HG03196 (cell line): ENCODE data around the gene RAF1.
"Not testable (repeated sequence)": the region's sequence is repeated elsewhere in the genome, so short reads cannot be mapped to it uniquely, and the experiment has no call there.

Source experiments
- ATAC-seq: cut with Tn5 transposase; IDR thresholded peaks from one replicate; pipeline ENCODE4 v1.9.1; 2021; ENCODE audit not compliant: unreplicated experiment

The RAF1 gene

DNA sequence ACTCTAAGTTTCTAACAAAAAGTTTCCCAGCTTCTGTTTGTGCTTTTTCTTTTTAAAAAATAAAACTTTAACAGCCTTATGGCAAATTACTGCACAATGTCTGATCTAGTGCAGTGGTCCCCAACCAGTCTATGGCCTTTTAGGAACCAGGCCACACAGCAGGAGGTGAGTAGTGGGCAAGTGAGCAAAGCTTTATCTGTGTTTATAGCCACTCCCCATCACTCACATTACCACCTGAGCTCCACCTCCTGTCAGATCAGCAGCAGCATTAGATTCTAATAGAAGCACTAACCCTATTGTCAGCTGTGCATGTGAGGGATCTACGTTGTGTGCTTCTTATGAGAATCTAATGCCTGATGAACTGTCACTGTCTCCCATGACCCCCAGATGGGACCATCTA, 101.5 kb downstream of the RAF1 start:
- no peak for ATAC-seq

DNA sequence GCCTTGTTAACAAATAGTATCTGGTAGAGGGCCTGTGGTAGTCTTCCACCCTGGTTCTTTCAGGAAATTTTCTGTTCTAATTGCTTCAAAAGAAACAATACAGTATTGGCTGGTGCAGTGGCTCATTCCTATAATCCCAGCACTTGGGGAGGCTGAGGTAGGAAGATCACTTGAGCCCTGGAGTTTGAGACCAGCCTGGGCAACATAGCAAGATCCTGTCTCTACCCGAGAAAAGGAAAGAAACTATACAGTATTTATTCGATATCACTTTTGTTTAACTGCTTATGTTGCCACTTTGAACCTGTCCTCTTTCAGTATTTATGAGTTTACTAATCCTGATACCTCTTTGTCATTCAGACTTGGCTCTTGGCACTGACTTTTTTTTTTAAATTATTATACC, 102.5 kb downstream of the RAF1 start:
- ATAC-seq: no peak

DNA sequence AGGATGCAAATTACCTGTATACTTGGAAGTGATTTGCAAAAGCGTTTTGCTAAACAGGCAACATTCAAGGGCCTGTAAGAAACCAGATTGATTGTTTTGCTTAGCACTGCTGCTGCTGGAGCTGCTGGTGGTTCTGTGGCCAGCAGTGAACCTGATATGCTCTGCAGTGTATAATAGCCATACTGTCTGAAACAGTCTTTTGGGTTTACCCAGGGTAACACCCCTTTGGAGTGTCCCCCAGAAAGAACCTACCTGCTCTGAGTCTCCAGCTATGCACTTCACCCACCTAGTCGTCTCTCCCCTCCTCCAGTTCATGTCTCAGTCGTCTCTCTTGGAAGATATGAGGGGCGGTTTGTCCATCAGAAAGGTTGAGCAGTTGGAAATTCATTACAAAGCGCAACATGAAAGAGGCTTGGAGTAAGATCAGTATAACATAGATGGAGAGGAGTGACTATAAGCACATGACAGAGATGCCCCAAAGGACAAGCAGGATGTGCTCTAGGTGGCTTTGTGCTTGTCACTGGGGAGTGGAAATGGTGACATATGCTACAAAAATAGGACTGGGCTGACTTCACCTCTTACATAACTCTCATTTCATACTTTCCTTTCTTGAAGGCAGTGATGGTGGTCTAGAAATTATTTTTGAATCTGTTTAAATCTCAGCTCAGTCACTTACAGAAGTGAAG, 103.3 kb downstream of the RAF1 start:
- ATAC-seq: peak; percentile 34

DNA sequence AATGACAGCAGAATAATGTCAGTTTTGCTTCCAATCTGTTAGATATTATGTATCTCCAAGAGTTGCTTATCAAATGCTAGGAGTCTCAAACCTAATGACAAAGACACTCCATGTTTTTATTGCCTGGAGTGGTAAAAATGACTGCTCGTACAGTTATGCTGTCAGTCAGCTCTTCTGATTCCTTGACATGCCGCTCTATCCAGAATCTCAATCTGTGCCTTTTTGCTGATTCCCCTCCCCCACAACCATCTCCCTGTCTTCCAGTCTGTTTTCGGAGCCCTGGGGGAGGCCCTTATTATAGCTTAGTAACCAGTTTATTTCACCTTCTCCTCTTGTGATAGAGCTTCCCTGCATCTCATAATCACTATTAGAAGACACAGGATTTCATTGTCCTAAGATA, 104.4 kb downstream of the RAF1 start:
- ATAC-seq: no peak

DNA sequence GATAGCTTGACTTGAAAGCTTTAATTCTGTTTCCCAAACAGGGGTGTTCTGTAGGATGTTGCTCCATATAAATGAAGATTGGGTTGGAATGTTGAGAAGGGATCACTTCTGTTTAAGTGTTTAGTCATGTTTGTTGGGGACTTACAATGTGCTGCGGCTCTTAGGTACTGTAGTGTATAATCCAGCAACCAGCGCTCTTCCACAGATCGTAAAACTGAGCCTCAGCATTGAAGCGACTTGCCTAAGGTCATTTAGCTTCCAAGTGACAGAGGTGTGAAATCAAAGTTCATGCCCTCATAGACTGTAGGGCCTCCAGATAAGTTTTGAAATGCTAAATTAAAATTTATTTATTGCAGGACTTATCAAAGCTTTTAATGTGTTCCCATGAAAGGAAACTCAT, 105.2 kb downstream of the RAF1 start:
- ATAC-seq: no peak

DNA sequence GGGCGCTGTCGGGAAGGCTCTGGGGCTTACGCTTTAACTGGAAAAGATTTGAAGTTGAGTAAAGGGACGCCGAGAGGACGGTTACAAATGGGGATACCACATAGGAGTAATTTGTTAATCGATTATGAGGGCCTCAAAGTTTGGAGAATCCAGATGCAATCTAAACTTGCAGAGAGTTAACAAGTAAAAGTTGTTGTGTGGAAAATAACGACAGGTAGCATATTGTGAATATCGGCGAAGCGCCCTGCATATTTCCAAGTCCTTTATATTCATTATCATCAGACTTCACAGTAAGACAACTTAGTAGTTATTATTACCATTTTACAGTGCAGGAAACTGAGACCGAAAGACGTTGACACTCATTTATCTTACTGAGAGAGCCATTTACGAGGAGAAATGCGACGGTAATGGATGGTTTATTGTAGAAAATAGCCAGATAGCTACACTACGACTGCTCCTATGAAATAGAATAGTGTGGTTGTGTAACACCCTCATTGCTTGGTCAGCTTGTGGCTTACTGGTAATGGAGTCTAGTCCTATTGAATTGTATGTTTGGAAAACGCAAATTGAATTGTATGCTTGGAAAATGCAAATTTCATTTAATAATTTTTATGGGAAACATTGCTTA, 106.3 kb downstream of the RAF1 start:
- ATAC-seq: no peak

DNA sequence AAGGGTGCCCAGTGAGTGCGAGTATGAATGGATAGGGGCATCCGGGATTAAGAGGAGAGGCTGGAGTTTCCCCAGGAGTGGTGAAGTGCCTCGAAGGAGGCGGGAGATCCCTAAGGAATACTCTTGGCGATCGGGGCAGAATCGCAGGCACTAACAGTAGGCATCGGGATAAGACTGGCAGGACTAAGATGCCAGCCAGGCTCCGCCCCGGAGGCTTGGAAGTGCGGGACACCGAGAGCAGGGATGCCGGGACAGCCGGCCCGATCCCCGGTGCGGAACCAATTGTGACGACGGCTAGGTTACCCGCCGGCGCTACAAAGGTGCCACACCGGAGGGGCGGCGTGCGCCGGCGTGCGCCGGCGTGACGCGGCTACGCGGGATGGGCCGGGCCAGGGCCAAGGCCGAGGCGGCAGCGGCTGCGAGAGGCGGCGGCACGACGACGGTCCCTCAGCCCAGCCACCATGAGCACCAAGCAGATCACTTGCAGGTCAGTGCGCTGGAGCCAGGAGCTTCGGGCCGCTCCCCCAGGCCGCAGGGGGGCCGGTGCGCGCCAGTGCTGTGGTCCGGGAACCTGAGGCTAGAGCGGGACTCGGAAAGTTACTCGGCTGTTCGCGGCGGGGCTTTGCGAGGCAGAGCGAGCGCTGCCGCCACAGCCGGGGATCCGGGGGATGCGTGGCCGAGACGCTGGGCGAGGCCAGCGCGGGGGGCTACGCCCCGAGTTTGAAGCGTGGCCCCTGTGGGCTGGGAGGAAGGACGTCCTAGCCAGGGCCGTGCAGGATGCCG, 107.0 kb downstream of the RAF1 start, which contains the start of gene MKRN2:
Gene MKRN2, plus strand, starts transcription at position 398 of the 783 bp plus-strand sequence. Its CDS starts 64 bp downstream, at position 462.
- peak; percentile 82 for ATAC-seq

DNA sequence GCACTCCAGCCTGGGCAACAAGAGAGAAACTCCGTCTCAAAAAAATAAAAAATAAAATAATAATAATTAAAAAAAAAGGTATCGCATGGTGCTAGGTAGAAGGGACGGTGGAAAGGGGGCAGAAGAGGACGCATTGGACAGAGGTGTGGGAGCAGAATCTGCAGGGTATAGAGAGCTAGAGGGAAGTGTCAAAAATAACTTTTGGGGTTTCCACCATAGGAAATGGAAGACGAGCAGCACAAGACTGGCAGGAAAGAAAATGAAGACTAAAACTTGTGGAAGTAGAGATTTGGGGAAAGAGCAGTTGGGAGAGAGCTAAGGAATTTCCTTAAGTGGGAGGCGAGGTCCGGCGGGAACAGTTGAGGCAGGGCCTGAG, 107.6 kb downstream of the RAF1 start:
- peak; percentile 0 for ATAC-seq

DNA sequence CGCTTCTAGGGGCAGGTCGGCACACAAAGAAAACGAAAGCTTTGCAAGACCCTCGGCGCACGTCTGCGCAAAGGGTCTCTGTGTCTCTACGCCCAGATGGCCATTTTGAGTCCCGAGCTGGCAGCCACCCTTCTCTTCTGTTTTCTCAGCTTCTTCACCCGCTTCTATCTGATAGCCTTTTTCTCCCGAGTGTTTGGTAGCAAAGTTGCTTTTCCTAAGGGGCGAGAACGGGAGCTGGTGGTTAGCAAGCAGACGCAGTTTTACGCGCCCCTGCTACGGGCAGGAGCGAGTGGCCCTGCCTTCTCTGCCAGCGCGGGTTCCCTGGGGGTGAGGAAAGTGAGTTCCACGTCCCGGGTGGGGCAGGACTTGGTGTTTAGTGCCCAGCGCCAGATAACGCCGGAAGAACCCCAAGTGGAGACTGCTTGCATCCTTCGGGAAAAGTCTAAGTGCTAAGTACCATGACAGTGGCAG, 110.0 kb downstream of the RAF1 start:
- ATAC-seq: no peak

DNA sequence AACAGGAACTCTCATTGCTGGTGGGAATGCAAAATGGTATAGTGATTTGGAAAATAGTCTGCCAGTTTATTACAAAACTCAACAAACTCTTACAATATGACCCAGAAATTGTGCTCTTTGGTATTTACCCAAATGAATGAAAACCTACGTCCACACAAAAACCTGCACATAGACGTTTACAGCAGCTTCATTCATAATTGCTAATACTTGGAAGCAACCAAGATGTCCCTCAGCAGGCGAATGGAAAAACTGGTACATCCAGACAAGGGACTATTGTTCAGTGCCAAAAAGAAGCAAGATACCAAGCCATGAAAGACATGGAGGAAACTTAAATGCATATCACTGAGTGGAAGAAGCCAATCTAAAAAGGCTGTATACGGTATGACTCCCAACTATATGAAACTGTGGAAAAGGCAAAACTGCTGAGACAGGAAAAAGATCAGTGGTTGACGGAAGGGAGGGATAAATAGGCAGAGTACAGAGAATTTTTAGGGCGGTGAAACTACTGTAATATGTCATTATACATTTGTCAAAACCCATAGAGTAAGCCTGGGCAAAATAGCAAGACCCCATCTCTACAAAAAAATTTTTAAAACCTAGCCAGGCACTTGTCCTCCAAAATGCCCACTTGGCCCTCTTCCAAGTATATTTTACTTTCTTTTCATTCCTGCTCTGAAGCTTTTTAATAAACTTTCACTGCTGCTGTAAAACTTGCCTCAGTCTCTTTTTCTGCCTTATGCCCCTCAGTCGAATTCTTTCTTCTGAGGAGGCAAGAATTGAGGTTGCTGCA, 113.8 kb downstream of the RAF1 start:
- no peak for ATAC-seq

DNA sequence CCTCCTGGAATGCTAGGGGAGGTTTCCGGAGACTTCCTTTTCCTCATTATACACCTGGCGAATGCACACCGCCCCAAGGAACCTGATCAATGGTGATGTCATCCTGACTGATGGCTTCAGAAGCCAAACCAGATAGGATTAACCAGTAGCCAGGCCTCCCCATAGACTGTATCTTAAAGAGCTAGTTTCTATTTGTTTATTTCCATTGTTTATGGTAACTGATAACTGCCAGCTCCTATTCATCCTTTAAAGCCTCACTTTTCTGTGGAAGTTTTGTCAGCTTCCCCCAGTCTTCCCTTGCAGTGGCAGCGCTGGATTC, 118.5 kb downstream of the RAF1 start, which contains the start of gene MKRN2OS:
Gene MKRN2OS, minus strand, starts transcription at position 27 of the 319 bp plus-strand sequence. CDS start 35 bp downstream, outside the sequence.
- no peak for ATAC-seq

DNA sequence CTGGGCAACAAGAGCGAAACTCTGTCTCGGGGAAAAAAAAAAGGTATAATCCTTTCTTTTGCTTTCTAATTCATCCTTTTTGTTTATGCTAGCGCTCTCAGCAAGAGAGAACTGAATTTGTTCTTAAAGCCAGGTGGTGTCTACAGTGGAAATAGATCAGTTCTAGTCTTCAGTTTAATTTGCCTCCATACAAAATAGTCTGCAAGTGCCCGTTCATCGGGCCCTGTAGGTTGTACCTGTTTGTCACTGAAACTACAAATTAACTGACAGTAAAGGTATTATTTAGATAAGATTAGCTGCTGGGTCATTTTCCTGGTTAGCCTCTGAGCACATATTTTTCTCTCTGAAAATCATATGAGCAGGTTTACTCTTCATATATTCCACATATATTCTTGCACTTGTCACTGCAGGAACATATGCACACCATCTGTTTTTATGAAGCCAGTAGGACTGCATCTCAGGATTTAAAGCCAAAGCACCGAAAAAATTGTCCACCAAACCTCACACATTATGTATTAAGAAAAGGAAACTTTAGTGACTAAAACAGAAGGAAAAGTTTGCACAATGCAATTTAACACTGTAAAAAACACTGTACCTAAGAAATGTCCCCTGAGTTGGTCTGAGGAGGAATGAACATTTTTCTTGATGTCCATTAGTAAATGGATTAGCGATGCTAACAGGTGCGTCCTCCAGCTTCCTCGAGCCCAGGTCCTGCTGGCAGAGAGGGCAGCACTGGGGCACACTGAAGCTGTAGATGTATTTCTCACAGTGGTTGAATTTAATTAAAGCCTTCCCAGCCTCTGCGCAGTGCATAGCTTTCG, 119.1 kb downstream of the RAF1 start:
- no peak for ATAC-seq

DNA sequence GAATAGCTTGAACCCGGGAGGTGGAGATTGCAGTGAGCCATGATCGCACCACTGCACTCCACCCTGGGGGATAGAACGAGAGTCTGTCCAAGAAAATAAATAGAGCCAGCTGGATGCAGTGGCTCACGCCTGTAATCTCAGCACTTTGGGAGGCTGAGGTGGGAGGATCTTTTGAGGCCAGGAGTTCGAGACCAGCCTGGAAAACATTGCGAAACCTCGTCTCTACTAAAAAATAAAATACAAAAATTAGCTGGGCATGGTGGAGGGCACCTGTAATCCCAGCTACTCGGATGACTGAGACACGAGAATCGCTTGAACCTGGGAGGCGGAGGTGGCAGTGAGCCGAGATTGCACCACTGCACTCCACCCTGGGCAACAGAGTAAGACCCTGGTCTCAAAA, 120.4 kb downstream of the RAF1 start:
- ATAC-seq: not testable (repeated sequence)

DNA sequence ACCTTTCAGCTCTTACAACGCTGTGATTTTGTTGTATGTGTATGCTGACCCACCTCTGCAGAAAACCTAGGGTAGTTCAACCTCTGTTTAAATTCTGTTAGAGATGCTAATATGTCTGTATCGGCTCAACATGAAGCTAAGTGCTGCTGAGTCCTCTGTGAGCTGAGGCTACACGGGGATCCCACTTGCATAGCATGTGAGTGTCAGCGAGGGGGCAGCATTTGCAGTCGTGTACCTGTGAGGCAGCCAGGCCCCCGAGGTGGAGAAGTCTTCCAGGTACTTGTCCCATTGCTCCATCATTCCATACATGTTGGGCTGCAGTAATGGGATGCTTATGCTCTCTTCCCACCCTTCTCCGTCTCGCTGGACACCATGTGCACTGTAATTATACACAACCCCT, 122.3 kb downstream of the RAF1 start:
- no peak for ATAC-seq

DNA sequence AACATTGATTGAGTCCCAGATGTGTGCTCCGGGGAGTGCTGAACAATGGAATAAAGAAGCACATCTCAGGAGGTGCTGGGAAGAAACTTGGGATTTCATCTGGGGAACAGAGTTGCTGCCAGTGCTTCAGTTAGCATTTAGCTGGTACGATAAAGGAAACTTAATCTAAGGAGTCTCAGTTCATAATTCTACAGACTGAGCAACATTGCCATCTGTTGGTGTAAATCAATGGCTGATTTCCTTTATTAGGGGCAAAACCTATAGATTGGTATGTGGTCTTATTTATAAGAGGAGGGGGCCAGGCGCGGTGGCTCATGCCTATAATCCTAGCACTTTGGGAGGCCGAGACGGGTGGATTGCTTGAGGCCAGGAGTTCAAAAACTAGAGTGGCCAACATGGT, 127.5 kb downstream of the RAF1 start:
- no peak for ATAC-seq
